Smooth muscle cell (in vitro differentiated cells): ENCODE results near the gene APOD. TPM values are rescaled to one million over a fixed set of nuclear protein-coding genes. Genes with fewer than 3 reads are reported as not detected.

Experiments used
- DNase-seq: peaks from one replicate; lab custom pipeline; 2025; ENCODE audit not compliant: unreplicated experiment; lab: John Stamatoyannopoulos, UW
- H2AFZ ChIP-seq: fragments of 200-600 bp; sonication (generic); 2 replicates; pipeline ENCODE4 v1.6.0; 2016; ENCODE audit warnings: antibody characterized with exemption, low read depth, mild to moderate bottlenecking
- H3F3A ChIP-seq: fragments of 200-600 bp; sonication (generic); 2 replicates; pipeline ENCODE4 v1.6.0; 2017; ENCODE audit warnings: antibody characterized with exemption, low read depth
- H3K27ac ChIP-seq: fragments of 200-600 bp; sonication (generic); 2 replicates; pipeline ENCODE4 v1.5.1; 2016; ENCODE audit warnings: low read depth, mild to moderate bottlenecking
- H3K27me3 ChIP-seq: fragments of 200-600 bp; sonication (generic); 2 replicates; pipeline ENCODE4 v1.6.1; 2016; ENCODE audit warnings: low read depth, mild to moderate bottlenecking
- H3K36me3 ChIP-seq: fragments of 200-600 bp; sonication (generic); 2 replicates; pipeline ENCODE4 v1.5.1; 2016; ENCODE audit warnings: low read depth
- H3K4me1 ChIP-seq: fragments of 200-600 bp; sonication (generic); 2 replicates; pipeline ENCODE4 v1.5.1; 2016; ENCODE audit warnings: low read depth
- H3K4me2 ChIP-seq: fragments of 200-600 bp; sonication (generic); 2 replicates; pipeline ENCODE4 v1.6.0; 2016; ENCODE audit warnings: mild to moderate bottlenecking
- H3K4me3 ChIP-seq: fragments of 200-600 bp; sonication (generic); 2 replicates; pipeline ENCODE4 v1.5.1; 2016; ENCODE audit warnings: mild to moderate bottlenecking
- H3K79me2 ChIP-seq: fragments of 200-600 bp; sonication (generic); 2 replicates; pipeline ENCODE4 v1.6.0; 2016; ENCODE audit warnings: low read depth, mild to moderate bottlenecking
- H3K9ac ChIP-seq: fragments of 200-600 bp; sonication (generic); 2 replicates; pipeline ENCODE4 v1.6.0; 2016; ENCODE audit warnings: low read depth
- H3K9me3 ChIP-seq: fragments of 200-600 bp; sonication (generic); replicated peaks from 2 replicates; pipeline ENCODE4 v1.5.1; 2016; ENCODE audit warnings: low read depth
- H4K20me1 ChIP-seq: fragments of 200-600 bp; sonication (generic); 2 replicates; pipeline ENCODE4 v1.6.0; 2016; ENCODE audit warnings: low read depth
- WGBS: methylation state at CpG from one replicate; pipeline ENCODE4 v1.1.7; 2016; ENCODE audit warnings: low lambda C conversion rate; 5-methylcytosine and 5-hydroxymethylcytosine counted together
- polyA plus RNA-seq: library from polyadenylated mRNA; unstranded; fragments of >200 nt; fragmentation: Nextera tagmentation; extraction: Ambion mirVana; gene quantifications from 2 replicates; pipeline ENCODE4 v1.2.1, GENCODE V29; 2016
- total RNA-seq: library from RNA; depleted of rRNA; stranded (reverse); fragments of >200 nt; gene quantifications from 2 replicates; pipeline ENCODE4 v1.2.3, GENCODE V29; 2014
- TF ChIP-seq, protein P1 (sequence below): fragments of 200-600 bp; sonication (generic); IDR thresholded peaks from 2 replicates; pipeline ENCODE4 v1.5.1; 2017; ENCODE audit warnings: borderline replicate concordance, mild to moderate bottlenecking, antibody characterized with exemption; ENCODE audit not compliant: insufficient read depth, poor library complexity, severe bottlenecking

Gene APOD
- total and polyA plus RNA-seq, 2 experiments from 2014 or later: 0.39 to 2.2 TPM

DNA sequence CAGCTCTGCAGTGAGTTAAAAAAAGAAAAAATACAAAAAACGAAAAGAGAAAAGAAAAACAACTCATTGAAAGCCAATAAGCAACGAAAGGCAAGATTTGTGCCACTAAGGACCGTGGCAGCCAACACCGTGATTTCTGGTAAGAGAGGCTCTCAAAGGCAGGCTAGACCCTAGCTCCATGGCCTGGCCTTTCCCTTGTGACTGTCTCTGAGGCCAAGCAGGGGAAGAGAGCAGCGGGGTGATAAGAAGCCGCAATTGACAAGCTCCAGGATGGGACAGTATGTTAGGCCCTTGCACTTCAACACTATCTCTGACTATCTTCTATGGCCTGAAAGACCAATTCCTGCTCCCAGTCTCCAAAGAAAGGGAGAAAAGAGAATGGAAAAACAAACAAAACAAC, 12.4 kb downstream of the APOD start:
- H3F3A ChIP-seq: no peaks in the 10 kb centered on the region
- WGBS: 67% methylated on average over 6 of the region's 6 CpGs
- no peaks in the 10 kb centered on the region for H3K79me2 ChIP-seq
- TF ChIP-seq, protein P1, sequence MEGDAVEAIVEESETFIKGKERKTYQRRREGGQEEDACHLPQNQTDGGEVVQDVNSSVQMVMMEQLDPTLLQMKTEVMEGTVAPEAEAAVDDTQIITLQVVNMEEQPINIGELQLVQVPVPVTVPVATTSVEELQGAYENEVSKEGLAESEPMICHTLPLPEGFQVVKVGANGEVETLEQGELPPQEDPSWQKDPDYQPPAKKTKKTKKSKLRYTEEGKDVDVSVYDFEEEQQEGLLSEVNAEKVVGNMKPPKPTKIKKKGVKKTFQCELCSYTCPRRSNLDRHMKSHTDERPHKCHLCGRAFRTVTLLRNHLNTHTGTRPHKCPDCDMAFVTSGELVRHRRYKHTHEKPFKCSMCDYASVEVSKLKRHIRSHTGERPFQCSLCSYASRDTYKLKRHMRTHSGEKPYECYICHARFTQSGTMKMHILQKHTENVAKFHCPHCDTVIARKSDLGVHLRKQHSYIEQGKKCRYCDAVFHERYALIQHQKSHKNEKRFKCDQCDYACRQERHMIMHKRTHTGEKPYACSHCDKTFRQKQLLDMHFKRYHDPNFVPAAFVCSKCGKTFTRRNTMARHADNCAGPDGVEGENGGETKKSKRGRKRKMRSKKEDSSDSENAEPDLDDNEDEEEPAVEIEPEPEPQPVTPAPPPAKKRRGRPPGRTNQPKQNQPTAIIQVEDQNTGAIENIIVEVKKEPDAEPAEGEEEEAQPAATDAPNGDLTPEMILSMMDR: no peak
- no peak for DNase-seq
- no peak overlapping the region for H3K4me2 ChIP-seq
- H4K20me1 ChIP-seq: no peaks in the 10 kb centered on the region
- no peaks in the 10 kb centered on the region for H3K4me1 ChIP-seq
- no peak overlapping the region for H3K9ac ChIP-seq
- no peaks in the 10 kb centered on the region for H3K9me3 ChIP-seq
- no peaks in the 10 kb centered on the region for H3K36me3 ChIP-seq
- H3K27ac ChIP-seq: no peak overlapping the region
- H3K27me3 ChIP-seq: no peaks in the 10 kb centered on the region
- H3K4me3 ChIP-seq: no peak overlapping the region
- no peak overlapping the region for H2AFZ ChIP-seq

DNA sequence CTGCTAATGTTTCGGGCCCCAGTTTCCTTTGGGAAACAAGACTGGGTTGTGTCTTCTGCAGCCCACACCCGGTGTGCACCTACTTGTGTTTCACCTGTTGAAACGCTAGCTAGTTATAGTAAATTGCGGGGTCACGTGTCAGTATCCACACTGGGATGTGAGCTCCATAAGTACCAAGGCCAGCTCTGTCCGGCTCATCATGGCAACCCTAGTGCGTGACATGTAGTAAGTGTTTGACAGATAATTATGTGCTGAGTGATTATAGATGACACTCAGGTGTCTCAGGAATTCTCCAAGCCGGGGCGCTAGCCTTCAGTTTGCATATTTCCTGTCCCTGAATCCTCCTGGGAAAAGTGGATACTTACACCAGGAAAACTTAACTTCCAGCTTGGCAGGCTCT, 12.8 kb downstream of the APOD start:
- TF ChIP-seq, protein P1: no peak
- 88% methylated on average over 9 of the region's 9 CpGs for WGBS
- no peaks in the 10 kb centered on the region for H3K79me2 ChIP-seq
- no peak overlapping the region for H3K27ac ChIP-seq
- H3K4me1 ChIP-seq: no peaks in the 10 kb centered on the region
- H4K20me1 ChIP-seq: no peaks in the 10 kb centered on the region
- no peak for DNase-seq
- H3K9me3 ChIP-seq: no peaks in the 10 kb centered on the region
- no peaks in the 10 kb centered on the region for H3F3A ChIP-seq
- no peaks in the 10 kb centered on the region for H3K27me3 ChIP-seq
- no peak overlapping the region for H3K4me2 ChIP-seq
- H3K4me3 ChIP-seq: no peak overlapping the region
- no peak overlapping the region for H3K9ac ChIP-seq
- H2AFZ ChIP-seq: no peak overlapping the region
- no peaks in the 10 kb centered on the region for H3K36me3 ChIP-seq

DNA sequence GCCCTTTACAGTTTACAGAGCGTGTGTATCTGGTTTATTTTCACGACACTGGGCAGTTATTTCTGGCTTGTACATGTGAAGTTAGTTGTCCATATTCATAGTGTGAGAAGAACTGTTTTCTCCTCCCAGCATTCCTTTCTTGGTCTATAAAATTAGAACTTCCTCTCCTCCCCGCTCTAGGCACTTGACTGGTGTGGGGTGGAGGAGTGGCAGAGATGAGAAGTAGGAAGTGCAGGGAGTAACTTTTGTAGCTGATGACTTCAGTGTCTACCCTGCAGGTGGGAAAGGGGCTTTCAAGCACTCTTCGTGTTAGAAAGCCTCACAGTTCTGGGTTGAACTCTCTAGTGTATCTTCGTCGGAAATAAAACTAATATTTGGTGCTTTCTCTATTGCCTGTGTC, 13.4 kb downstream of the APOD start:
- H3K27ac ChIP-seq: no peak overlapping the region
- no peak overlapping the region for H2AFZ ChIP-seq
- no peak overlapping the region for H3K9ac ChIP-seq
- DNase-seq: no peak
- no peaks in the 10 kb centered on the region for H3K4me1 ChIP-seq
- TF ChIP-seq, protein P1: no peak
- no peak overlapping the region for H3K4me2 ChIP-seq
- no peak overlapping the region for H3K4me3 ChIP-seq
- no peaks in the 10 kb centered on the region for H3K36me3 ChIP-seq
- H3K27me3 ChIP-seq: no peaks in the 10 kb centered on the region
- H4K20me1 ChIP-seq: no peaks in the 10 kb centered on the region
- WGBS: 79% methylated on average over 6 of the region's 6 CpGs
- no peaks in the 10 kb centered on the region for H3K79me2 ChIP-seq
- H3K9me3 ChIP-seq: no peaks in the 10 kb centered on the region
- no peaks in the 10 kb centered on the region for H3F3A ChIP-seq

DNA sequence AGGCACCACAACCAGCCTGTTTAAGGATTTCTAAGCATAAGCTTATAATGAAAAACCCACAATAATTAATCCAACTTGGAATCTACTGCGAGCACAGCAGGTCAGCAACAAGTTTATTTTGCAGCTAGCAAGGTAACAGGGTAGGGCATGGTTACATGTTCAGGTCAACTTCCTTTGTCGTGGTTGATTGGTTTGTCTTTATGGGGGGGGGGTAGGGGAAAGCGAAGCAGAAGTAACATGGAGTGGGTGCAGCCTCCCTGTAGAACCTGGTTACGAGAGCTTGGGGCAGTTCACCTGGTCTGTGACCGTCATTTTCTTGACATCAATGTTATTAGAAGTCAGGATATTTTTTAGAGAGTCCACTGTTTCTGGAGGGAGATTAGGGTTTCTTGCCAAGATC, 15.1 kb downstream of the APOD start:
- Histone ChIP-seq H3K4me2 (no peak overlapping the region), H2AFZ (no peak overlapping the region), H3K4me1 (no peaks in the 10 kb centered on the region), H3K27ac (no peak overlapping the region), H4K20me1 (no peaks in the 10 kb centered on the region), H3K9me3 (no peaks in the 10 kb centered on the region), H3K4me3 (no peak overlapping the region), H3F3A (no peaks in the 10 kb centered on the region), H3K27me3 (no peaks in the 10 kb centered on the region), H3K79me2 (no peaks in the 10 kb centered on the region), H3K36me3 (no peaks in the 10 kb centered on the region), H3K9ac (no peak overlapping the region)
- TF ChIP-seq, protein P1: no peak
- DNase-seq: no peak
- WGBS: 87% methylated on average over 5 of the region's 5 CpGs
